GM12892 (cell line): ENCODE measurements around the gene FBRSL1.

Experiments
- POLR2A ChIP-seq: IDR thresholded peaks from 2 replicates; pipeline ENCODE4 v1.6.1; 2011; ENCODE audit warnings: low read depth, low read length, control low read depth
- POLR2AphosphoS5 ChIP-seq: IDR thresholded peaks from 2 replicates; pipeline ENCODE4 v1.6.1; 2011; ENCODE audit warnings: low read depth, low read length, control low read depth
- TAF1 ChIP-seq: IDR thresholded peaks from 2 replicates; pipeline ENCODE4 v1.6.1; 2011; ENCODE audit warnings: low read depth, mild to moderate bottlenecking, control low read depth, low read length, borderline replicate concordance

GRCh38 chr12:132528564-132529106, 38.7 kb downstream of the FBRSL1 start:
- TF ChIP-seq POLR2A (no peak), POLR2AphosphoS5 (no peak), TAF1 (no peak)
